Lower leg skin (tissue), 3 donors: ENCODE results near the gene RAB9B.

ENCODE experiments used
- CTCF ChIP-seq, 3 donors: fragments of 450-650 bp; IDR thresholded peaks; one replicate each; pipeline ENCODE4 v1.5.1; 2016; ENCODE audit warnings: antibody characterized with exemption in 3 of 3, mild to moderate bottlenecking in 3 of 3, moderate library complexity in 2 of 3
- POLR2A ChIP-seq, 2 donors: fragments of 450-650 bp; IDR thresholded peaks; one replicate each; pipeline ENCODE4 v1.6.1; 2016 to 2017; ENCODE audit warnings: antibody characterized with exemption in 2 of 2, mild to moderate bottlenecking in 1 of 2, moderate library complexity in 1 of 2

- no peak for TF ChIP-seq POLR2A (IDR thresholded peaks at IDR 0.05)
- TF ChIP-seq CTCF (IDR thresholded peaks at IDR 0.05), result no peak
These were observed 25.1 kb downstream of the RAB9B start for GRCh38 chrX:103806862-103807474.
